Measurements from ENCODE around the gene ABCE1. TPM values are rescaled to one million over a fixed set of nuclear protein-coding genes. Genes with fewer than 3 reads are reported as not detected.
A peak's percentile ranks its signal among the peaks of the same experiment; 100 is the strongest.
"Not testable (repeated sequence)": the region's sequence is repeated elsewhere in the genome, so short reads cannot be mapped to it uniquely, and the experiment has no call there.

The ABCE1 gene
- total RNA-seq, 4 donors from 2014 or later, result 53.5 to 78.0 (median 64.7) TPM

DNA sequence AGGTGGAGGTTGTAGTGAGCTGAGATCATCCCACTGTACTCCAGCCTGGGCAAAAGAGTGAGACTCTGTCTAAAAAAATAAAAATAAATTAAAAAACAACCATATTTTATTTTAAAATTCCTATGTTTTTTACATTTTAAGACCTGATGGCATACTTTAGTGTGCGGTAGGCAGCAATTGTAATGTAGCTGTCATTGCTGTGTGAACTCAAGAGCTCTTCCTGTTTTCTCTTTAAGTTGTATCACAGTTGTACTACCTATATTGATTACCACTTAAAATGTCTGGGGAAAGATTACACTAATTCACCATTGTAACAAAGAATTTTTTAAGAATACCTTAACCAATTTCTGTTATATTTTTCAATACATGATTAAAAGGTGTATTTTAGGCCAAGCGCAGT lies 27.3 kb downstream of the ABCE1 start:
- WGBS, 2 donors, result 98 to 99% methylated on average over 2 of the region's 2 CpGs
- TF ChIP-seq, protein P1, sequence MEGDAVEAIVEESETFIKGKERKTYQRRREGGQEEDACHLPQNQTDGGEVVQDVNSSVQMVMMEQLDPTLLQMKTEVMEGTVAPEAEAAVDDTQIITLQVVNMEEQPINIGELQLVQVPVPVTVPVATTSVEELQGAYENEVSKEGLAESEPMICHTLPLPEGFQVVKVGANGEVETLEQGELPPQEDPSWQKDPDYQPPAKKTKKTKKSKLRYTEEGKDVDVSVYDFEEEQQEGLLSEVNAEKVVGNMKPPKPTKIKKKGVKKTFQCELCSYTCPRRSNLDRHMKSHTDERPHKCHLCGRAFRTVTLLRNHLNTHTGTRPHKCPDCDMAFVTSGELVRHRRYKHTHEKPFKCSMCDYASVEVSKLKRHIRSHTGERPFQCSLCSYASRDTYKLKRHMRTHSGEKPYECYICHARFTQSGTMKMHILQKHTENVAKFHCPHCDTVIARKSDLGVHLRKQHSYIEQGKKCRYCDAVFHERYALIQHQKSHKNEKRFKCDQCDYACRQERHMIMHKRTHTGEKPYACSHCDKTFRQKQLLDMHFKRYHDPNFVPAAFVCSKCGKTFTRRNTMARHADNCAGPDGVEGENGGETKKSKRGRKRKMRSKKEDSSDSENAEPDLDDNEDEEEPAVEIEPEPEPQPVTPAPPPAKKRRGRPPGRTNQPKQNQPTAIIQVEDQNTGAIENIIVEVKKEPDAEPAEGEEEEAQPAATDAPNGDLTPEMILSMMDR (IDR thresholded peaks at IDR 0.05), result no peak
- no peak overlapping the region for H3K27ac ChIP-seq
- peaks cover 0 to 93% (median 0%) of the 10 kb centered on the region in 3 donors for H3K36me3 ChIP-seq
- no peak for DNase-seq (ENCODE audit: low spot score in 2 of 2)
- no peaks in the 10 kb centered on the region for H3K27me3 ChIP-seq
- H3K4me3 ChIP-seq, result no peak overlapping the region
- no peaks in the 10 kb centered on the region for H3K9me3 ChIP-seq
- H3K4me1 ChIP-seq, result no peaks in the 10 kb centered on the region

DNA sequence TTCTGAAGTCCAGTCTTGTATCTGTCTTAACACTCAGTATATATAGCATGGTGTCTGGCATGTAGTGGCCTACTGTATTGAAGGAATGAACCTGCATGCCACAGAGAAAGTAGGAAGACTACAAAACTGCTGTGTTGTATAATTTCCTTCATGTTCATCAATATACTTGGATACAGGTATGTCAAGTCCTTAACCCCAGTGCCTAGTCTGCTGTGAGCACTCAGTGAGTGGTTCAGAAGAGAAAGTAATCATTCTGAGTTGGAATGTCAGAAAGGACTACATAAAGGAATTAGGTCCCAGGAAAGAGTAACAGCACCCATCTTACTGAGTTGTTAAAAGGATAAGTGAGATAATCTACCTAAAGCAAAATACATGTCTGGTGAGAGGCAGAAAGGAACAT lies 32.0 kb downstream of the ABCE1 start:
- Histone ChIP-seq H3K27me3 (no peaks in the 10 kb centered on the region), H3K36me3 (peaks cover 0 to 56% (median 0%) of the 10 kb centered on the region in 3 donors), H3K4me3 (no peak overlapping the region), H3K4me1 (peaks cover 0 to 17% (median 9%) of the 10 kb centered on the region in 4 donors), H3K27ac (no peak overlapping the region), H3K9me3 (no peaks in the 10 kb centered on the region)
- TF ChIP-seq POLR2A (IDR thresholded peaks at IDR 0.05), result no peak
- TF ChIP-seq, protein P1 (IDR thresholded peaks at IDR 0.05), result no peak
- no peak for TF ChIP-seq EP300 (IDR thresholded peaks at IDR 0.05)
- no peak for DNase-seq (ENCODE audit: low spot score in 2 of 2)

DNA sequence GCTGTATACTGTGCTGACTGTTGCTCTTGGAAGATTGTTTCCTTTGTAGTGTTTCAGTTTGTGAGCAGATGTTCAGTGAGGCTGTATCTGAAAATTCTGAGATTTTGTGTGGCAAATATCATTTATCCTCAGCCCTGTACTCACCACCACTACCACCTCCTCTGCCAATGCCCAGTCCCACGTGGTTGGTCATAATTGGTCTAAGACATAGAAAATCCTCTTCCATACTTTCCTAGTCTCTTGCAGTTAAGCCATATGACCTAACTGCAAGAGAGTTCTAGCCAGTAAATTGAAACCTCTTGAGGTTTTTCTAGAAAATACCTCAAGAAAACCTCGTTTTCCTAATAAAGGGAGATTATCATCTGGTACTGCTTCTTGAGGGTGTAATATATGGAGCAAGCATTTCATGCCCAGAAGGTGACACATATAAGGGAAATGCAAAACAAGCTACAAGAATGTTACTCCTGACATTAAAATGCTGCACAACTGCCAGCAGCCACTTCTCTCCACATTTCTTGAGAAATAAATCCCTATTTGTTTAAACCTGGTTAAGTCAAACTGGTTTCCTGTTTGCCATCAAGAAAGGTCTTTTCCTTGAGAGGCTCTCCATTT lies 32.8 kb downstream of the ABCE1 start:
- H3K27ac ChIP-seq, result no peak overlapping the region

DNA sequence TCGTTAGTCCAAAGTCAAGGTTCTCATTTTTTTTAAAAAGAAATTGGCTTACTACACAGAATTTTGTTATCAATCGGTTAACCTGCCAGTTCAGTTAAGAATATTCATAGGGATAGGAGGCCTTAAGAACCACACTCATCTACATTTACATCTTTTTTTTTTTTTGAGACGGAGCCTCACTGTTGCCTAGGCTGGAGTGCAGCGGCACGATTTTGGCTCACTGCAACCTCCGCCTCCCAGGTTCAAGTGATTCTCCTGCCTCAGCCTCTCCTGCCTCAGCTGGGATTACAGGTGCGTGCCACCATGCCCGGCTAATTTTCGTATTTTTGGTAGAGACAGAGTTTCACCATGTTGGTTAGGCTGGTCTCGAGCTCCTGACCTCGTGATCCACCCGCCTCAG lies 33.7 kb downstream of the ABCE1 start:
- Histone ChIP-seq H3K9me3 (no peaks in the 10 kb centered on the region), H3K27me3 (no peaks in the 10 kb centered on the region), H3K36me3 (peaks cover 0 to 39% (median 0%) of the 10 kb centered on the region in 3 donors), H3K4me3 (no peak overlapping the region), H3K4me1 (peaks cover 0 to 17% (median 9%) of the 10 kb centered on the region in 4 donors), H3K27ac (no peak overlapping the region)
- TF ChIP-seq EP300 (IDR thresholded peaks at IDR 0.05), result no peak
- TF ChIP-seq, protein P1 (IDR thresholded peaks at IDR 0.05), result no peak
- TF ChIP-seq POLR2A (IDR thresholded peaks at IDR 0.05), result no peak
- DNase-seq (ENCODE audit: low spot score in 2 of 2), result no peak
- WGBS, 2 donors, result 92 to 97% methylated on average over 12 of the region's 12 CpGs

More for the DNA sequence above, 32.8 kb downstream of the ABCE1 start:
- Histone ChIP-seq H3K4me3 (no peak overlapping the region), H3K36me3 (peaks cover 0 to 49% (median 0%) of the 10 kb centered on the region in 3 donors), H3K27me3 (no peaks in the 10 kb centered on the region), H3K9me3 (no peaks in the 10 kb centered on the region), H3K4me1 (peaks cover 0 to 17% (median 9%) of the 10 kb centered on the region in 4 donors)
- no peak for TF ChIP-seq POLR2A (IDR thresholded peaks at IDR 0.05)
- TF ChIP-seq, protein P1 (IDR thresholded peaks at IDR 0.05), result no peak
- TF ChIP-seq EP300 (IDR thresholded peaks at IDR 0.05), result no peak
- no peak for DNase-seq (ENCODE audit: low spot score in 2 of 2)
- 68 to 75% methylated on average over 2 of the region's 2 CpGs for WGBS, 2 donors

DNA sequence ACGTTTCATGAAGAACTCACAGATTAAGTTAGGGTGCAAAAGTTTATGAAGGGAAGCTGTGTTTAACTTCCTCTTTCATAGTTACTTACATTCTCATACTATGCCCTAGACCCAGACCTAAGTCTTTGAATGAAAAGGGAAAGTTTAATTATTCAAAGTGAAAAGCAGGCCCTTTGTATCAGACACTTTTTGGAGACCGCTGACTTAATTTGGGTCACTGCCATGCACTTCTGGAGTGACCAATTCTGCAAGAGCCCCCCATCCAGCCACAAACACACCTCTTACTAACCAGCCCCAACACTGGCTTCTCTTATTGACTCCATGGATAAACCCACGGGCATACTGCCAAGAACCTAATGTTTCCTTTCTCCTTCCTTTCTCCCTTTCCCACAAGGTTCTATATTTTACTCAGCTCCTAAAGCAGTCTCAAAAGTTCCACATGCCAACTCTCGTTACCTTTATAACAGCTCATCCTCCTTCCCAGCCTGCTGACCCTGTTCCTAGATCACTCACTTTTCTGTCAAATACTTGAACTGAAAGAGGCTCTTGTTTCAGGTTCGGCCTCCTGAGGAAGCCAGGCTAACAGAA lies 34.5 kb downstream of the ABCE1 start:
- Histone ChIP-seq H3K36me3 (peaks cover 0 to 40% (median 0%) of the 10 kb centered on the region in 3 donors), H3K27me3 (no peaks in the 10 kb centered on the region), H3K27ac (peak overlapping the region in 2 of 4 donors; percentile 15 to 41), H3K9me3 (no peaks in the 10 kb centered on the region), H3K4me3 (no peak overlapping the region), H3K4me1 (peaks cover 0 to 17% (median 9%) of the 10 kb centered on the region in 4 donors)
- TF ChIP-seq, protein P1 (IDR thresholded peaks at IDR 0.05), result no peak
- TF ChIP-seq POLR2A (IDR thresholded peaks at IDR 0.05) (no peak), EP300 (IDR thresholded peaks at IDR 0.05) (no peak)
- no peak for DNase-seq (ENCODE audit: low spot score in 2 of 2)
- 39 to 41% methylated on average over 5 of the region's 5 CpGs for WGBS, 2 donors

DNA sequence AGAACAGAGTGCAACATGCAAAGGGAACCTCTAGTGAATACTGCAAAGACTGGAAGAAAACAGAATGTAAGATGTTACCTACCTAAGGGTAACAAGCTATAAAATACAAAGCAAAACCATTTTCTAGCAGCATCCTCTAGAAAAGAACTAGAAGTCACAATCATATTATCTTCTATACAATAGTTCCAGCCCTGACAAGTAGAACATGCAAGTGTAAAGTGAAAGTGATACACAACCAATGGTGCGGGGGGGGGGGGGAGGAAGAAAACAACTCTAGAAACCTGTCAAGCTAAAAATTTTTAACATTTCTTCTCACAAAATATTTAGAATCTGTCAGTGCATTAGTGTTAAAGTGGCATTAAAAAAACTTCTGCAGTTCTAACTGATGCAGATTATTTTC lies 38.1 kb downstream of the ABCE1 start:
- WGBS, 2 donors, result 41 to 81% methylated on average over 1 of the region's 1 CpG
- not testable (repeated sequence) for H3K9me3 ChIP-seq; H3K4me3 ChIP-seq; H3K27me3 ChIP-seq; DNase-seq (ENCODE audit: low spot score in 2 of 2); H3K27ac ChIP-seq
- Histone ChIP-seq H3K36me3 (peaks cover 0 to 50% (median 0%) of the 10 kb centered on the region in 3 donors), H3K4me1 (peaks cover 0 to 12% (median 9%) of the 10 kb centered on the region in 4 donors)

All from tibial nerve (tissue), 4 donors.